IMR-90 (cell line): ENCODE results near the gene TGM2. TPM values are rescaled to one million over a fixed set of nuclear protein-coding genes. Genes with fewer than 3 reads are reported as not detected.
A peak's percentile ranks its signal among the peaks of the same experiment; 100 is the strongest.

ENCODE experiments used
- ATAC-seq: fragments of 200-7000 bp; cut with Tn5 transposase; 2 replicates; pipeline ENCODE4 v1.9.1; 2020; ENCODE audit warnings: low read depth, mild to moderate bottlenecking, moderate library complexity
- BruUV-seq: library from RNA; stranded (reverse); fragments of 400-500 nt; replicated peaks from 2 replicates; lab custom pipeline; 2021; lab: Mats Ljungman, UMichigan
- CTCF ChIA-PET: fragments of 300-600 bp; formaldehyde crosslinking; extraction: SDS; loops from one replicate; lab custom pipeline; 2021; ENCODE audit warnings: antibody characterized with exemption; lab: Yijun Ruan, JAX
- POLR2A ChIA-PET: fragments of 300-600 bp; sonication (Branson Sonifier 250); formaldehyde crosslinking; loops from one replicate; lab custom pipeline; 2022; ENCODE audit warnings: antibody characterized with exemption; ENCODE audit not compliant: unreplicated experiment; lab: Charles Lee
- DNase-seq: peaks from one replicate; pipeline ENCODE4 v3.0.0; 2013
- H2AFZ ChIP-seq: replicated peaks from 2 replicates; pipeline ENCODE3; 2013; ENCODE audit warnings: low read length, mild to moderate bottlenecking; ENCODE audit not compliant: poor library complexity
- H2AK5ac ChIP-seq: 2 replicates; pipeline ENCODE4 v1.6.1; 2013; ENCODE audit warnings: low read depth, low read length, inconsistent platforms
- H2AK9ac ChIP-seq: replicated peaks from 2 replicates; pipeline ENCODE3; 2013; ENCODE audit warnings: mild to moderate bottlenecking, low read depth, low read length, moderate library complexity; ENCODE audit not compliant: poor library complexity
- H2BK120ac ChIP-seq: 2 replicates; pipeline ENCODE4 v1.6.1; 2013; ENCODE audit warnings: low read depth, low read length, inconsistent platforms
- H2BK15ac ChIP-seq: 3 replicates; pipeline ENCODE4 v1.6.1; 2013; ENCODE audit warnings: low read depth, low read length, inconsistent platforms
- H2BK20ac ChIP-seq: 2 replicates; pipeline ENCODE4 v1.6.1; 2013; ENCODE audit warnings: low read depth, mild to moderate bottlenecking, inconsistent platforms, low read length, moderate library complexity
- H2BK5ac ChIP-seq: 2 replicates; pipeline ENCODE4 v1.6.1; 2013; ENCODE audit warnings: mild to moderate bottlenecking, low read depth, low read length, inconsistent platforms; ENCODE audit not compliant: poor library complexity, severe bottlenecking
- H3K14ac ChIP-seq: replicated peaks from 2 replicates; pipeline ENCODE4 v1.6.1; 2013; ENCODE audit warnings: low read depth, low read length, inconsistent platforms
- H3K18ac ChIP-seq: 2 replicates; pipeline ENCODE4 v1.6.1; 2013; ENCODE audit warnings: low read depth, low read length, control low read depth
- H3K23ac ChIP-seq: 2 replicates; pipeline ENCODE4 v1.6.1; 2013; ENCODE audit warnings: low read depth, low read length, inconsistent platforms
- H3K27ac ChIP-seq: 2 replicates; pipeline ENCODE4 v1.5.1; 2013; ENCODE audit warnings: mild to moderate bottlenecking, control low read depth, low read length; ENCODE audit not compliant: insufficient read depth
- H3K27me3 ChIP-seq: 2 replicates; pipeline ENCODE4 v1.6.1; 2013; ENCODE audit warnings: low read length; ENCODE audit not compliant: control insufficient read depth, insufficient read depth
- H3K36me3 ChIP-seq: 2 replicates; pipeline ENCODE4 v1.6.1; 2013; ENCODE audit warnings: low read length, mixed read lengths; ENCODE audit not compliant: control insufficient read depth, insufficient read depth
- H3K4ac ChIP-seq: 2 replicates; pipeline ENCODE4 v1.6.1; 2013; ENCODE audit warnings: low read depth, low read length, inconsistent platforms
- H3K4me1 ChIP-seq: 2 replicates; pipeline ENCODE4 v1.6.1; 2013; ENCODE audit warnings: low read length, mixed read lengths; ENCODE audit not compliant: control insufficient read depth, insufficient read depth
- H3K4me2 ChIP-seq: 2 replicates; pipeline ENCODE4 v1.6.1; 2013; ENCODE audit warnings: low read depth, mild to moderate bottlenecking, control low read depth, low read length, moderate library complexity
- H3K4me3 ChIP-seq: 2 replicates; pipeline ENCODE4 v1.5.1; 2013; ENCODE audit warnings: low read depth, mild to moderate bottlenecking, control low read depth, low read length, moderate library complexity; ENCODE audit not compliant: insufficient read depth
- H3K56ac ChIP-seq: 2 replicates; pipeline ENCODE4 v1.6.1; 2013; ENCODE audit warnings: low read length, inconsistent platforms; ENCODE audit not compliant: insufficient read depth; ENCODE audit errors: extremely low read depth
- H3K79me1 ChIP-seq, 2 experiments: 2 replicates each; pipeline ENCODE4 v1.6.1; 2013; ENCODE audit warnings: low read length in 2 of 2, inconsistent platforms in 1 of 2, low read depth in 1 of 2
- H3K9ac ChIP-seq: 2 replicates; pipeline ENCODE4 v1.6.1; 2013; ENCODE audit warnings: low read depth, low read length, control low read depth
- H3K9me1 ChIP-seq: 2 replicates; pipeline ENCODE4 v1.6.1; 2013; ENCODE audit warnings: low read length, inconsistent platforms; ENCODE audit not compliant: insufficient read depth
- H3K9me3 ChIP-seq: 2 replicates; pipeline ENCODE4 v1.6.1; 2013; ENCODE audit warnings: low read length; ENCODE audit not compliant: control insufficient read depth, insufficient read depth
- H4K20me1 ChIP-seq: 2 replicates; pipeline ENCODE4 v1.6.1; 2013; ENCODE audit warnings: low read length, inconsistent platforms; ENCODE audit not compliant: insufficient read depth
- H4K5ac ChIP-seq: 2 replicates; pipeline ENCODE4 v1.6.1; 2013; ENCODE audit warnings: mild to moderate bottlenecking, low read depth, low read length, control low read depth
- H4K8ac ChIP-seq, 2 experiments: 2 replicates each; pipeline ENCODE4 v1.6.1; 2013; ENCODE audit warnings: low read depth in 2 of 2, low read length in 2 of 2, control low read depth in 1 of 2, inconsistent platforms in 1 of 2
- H4K91ac ChIP-seq: 2 replicates; pipeline ENCODE4 v1.6.1; 2013; ENCODE audit warnings: low read depth, low read length, inconsistent platforms; ENCODE audit not compliant: insufficient read depth
- BHLHE40 ChIP-seq: fragments of 150-350 bp; IDR thresholded peaks from 2 replicates; pipeline ENCODE4 v1.6.1; 2016; ENCODE audit warnings: mild to moderate bottlenecking, low read depth, low read length
- CEBPB ChIP-seq: IDR thresholded peaks from 2 replicates; pipeline ENCODE4 v1.6.1; 2012; ENCODE audit warnings: low read depth, low read length, improper control_type of control experiment
- CHD1 ChIP-seq: IDR thresholded peaks from 2 replicates; pipeline ENCODE4 v1.6.1; 2012; ENCODE audit warnings: low read depth, low read length, improper control_type of control experiment
- FOS ChIP-seq: fragments of 150-350 bp; IDR thresholded peaks from 2 replicates; pipeline ENCODE4 v1.6.1; 2016; ENCODE audit warnings: low read depth, low read length
- MAFK ChIP-seq: IDR thresholded peaks from 2 replicates; pipeline ENCODE4 v1.6.1; 2012; ENCODE audit warnings: low read depth, low read length, improper control_type of control experiment
- MXI1 ChIP-seq: IDR thresholded peaks from 2 replicates; pipeline ENCODE4 v1.6.1; 2012; ENCODE audit warnings: low read depth, mild to moderate bottlenecking, low read length, moderate library complexity, borderline replicate concordance
- NFE2L2 ChIP-seq: fragments of 150-350 bp; IDR thresholded peaks from 2 replicates; pipeline ENCODE4 v1.6.1; 2016; ENCODE audit warnings: low read depth, mild to moderate bottlenecking, low read length
- POLR2A ChIP-seq: IDR thresholded peaks from 2 replicates; pipeline ENCODE4 v1.6.1; 2012; ENCODE audit warnings: mild to moderate bottlenecking, low read depth, low read length
- RAD21 ChIP-seq: IDR thresholded peaks from 2 replicates; pipeline ENCODE4 v1.6.1; 2012; ENCODE audit warnings: low read length, improper control_type of control experiment
- RCOR1 ChIP-seq: IDR thresholded peaks from 2 replicates; pipeline ENCODE4 v1.6.1; 2012; ENCODE audit warnings: mild to moderate bottlenecking, low read length, improper control_type of control experiment; ENCODE audit not compliant: insufficient replicate concordance
- RFX5 ChIP-seq: IDR thresholded peaks from 2 replicates; pipeline ENCODE4 v1.8.0; 2012; ENCODE audit warnings: low read depth, mild to moderate bottlenecking, low read length, moderate library complexity
- SMC3 ChIP-seq: fragments of 150-350 bp; IDR thresholded peaks from 2 replicates; pipeline ENCODE4 v1.6.1; 2016; ENCODE audit warnings: low read depth, mild to moderate bottlenecking, antibody characterized with exemption, low read length, moderate library complexity
- WGBS, 2 experiments: methylation state at CpG; one replicate each; pipeline versions ENCODE4 v1.1.5 to v1.1.7; 2013; ENCODE audit warnings: missing lambda C conversion rate in 2 of 2; ENCODE audit not compliant: insufficient read length in 1 of 2; ENCODE audit errors: extremely low coverage in 2 of 2; 5-methylcytosine and 5-hydroxymethylcytosine counted together
- dilution Hi-C: fragments of 300-500 bp; cut with HindIII; formaldehyde crosslinking; loops from one replicate; pipeline ENCODE4 v1.14.3; 2018; ENCODE audit warnings: low sequenced_read_pairs; ENCODE audit not compliant: unreplicated experiment
- in situ Hi-C: fragments of 300-500 bp; cut with MboI; formaldehyde crosslinking; loops from 3 replicates; pipeline ENCODE4 v1.14.3; 2019; ENCODE audit warnings: low sequenced_read_pairs, inconsistent platforms, mixed read lengths
- intact Hi-C: fragments of 100-400 bp; cut with micrococcal nuclease; formaldehyde crosslinking; loops from 2 replicates; pipeline ENCODE4 v1.10.0; 2022
- polyA plus RNA-seq, 3 experiments: library from polyadenylated mRNA; depleted of rRNA; stranded (reverse); fragments of >200 nt; gene quantifications; 2 replicates each; pipeline ENCODE4 v1.2.3, GENCODE V29; 2012; ENCODE audit warnings: low replicate concordance in 1 of 3
- total RNA-seq: library from RNA; depleted of rRNA; stranded (reverse); fragments of >200 nt; gene quantifications from 2 replicates; pipeline ENCODE4 v1.2.3, GENCODE V29; 2012
- TF ChIP-seq, protein P1 (sequence below): conservative IDR thresholded peaks from 2 replicates; pipeline ENCODE4 v1.5.1; 2012; ENCODE audit warnings: mild to moderate bottlenecking, low read depth, low read length, improper control_type of control experiment
- TF ChIP-seq, protein P2 (sequence below): fragments of 150-350 bp; IDR thresholded peaks from 2 replicates; pipeline ENCODE4 v1.6.1; 2017; ENCODE audit warnings: mild to moderate bottlenecking, antibody characterized with exemption, low read length, low read depth
- TF ChIP-seq, protein P3 (sequence below): fragments of 150-350 bp; IDR thresholded peaks from 2 replicates; pipeline ENCODE4 v1.6.1; 2016; ENCODE audit warnings: low read depth, mild to moderate bottlenecking, low read length, moderate library complexity, borderline replicate concordance

Gene TGM2
- total and polyA plus RNA-seq, 2 of the 4 experiments (the other 2 are of a cell fraction) = 239 to 268 TPM

DNA sequence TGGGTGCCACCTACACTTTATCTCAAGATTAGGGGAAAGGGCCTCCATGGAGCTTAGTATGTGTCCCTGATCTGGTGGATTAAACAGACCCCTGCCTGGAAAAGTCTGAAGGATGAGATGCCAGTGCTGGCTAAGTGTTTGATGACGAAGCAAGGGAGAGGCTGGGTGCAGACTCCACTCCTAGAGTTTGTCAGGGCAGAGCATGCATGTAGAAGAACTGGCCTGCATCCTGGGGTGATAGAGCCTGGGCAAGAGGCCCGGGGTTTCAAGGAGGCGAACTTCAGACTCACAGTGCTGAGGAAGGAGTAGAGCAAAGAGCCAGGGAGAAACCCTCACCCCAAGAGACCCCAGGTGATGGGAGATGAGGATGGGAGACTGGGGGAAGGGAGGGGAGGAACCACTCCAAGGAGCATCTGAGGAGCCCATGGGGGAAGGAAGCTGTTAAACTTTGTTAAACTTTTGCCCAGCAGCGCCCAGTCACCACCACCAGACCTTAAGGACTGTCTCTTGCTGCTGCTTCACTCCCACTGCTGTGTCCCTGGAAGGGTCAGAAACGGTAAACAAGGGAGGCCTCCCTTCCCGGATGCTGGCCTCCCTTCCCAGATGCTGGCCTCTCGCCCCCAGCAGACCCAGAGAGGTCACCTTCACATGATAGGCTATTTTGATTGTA lies 69.9 kb downstream of the TGM2 start:
- H3K23ac ChIP-seq = peak overlapping the region; percentile 77; the same call in 1 of the 2 replicates
- peak overlapping the region; percentile 13; the same call in 1 of the 2 replicates for H3K56ac ChIP-seq
- peak overlapping the region; percentile 86 for H2BK20ac ChIP-seq
- H2BK15ac ChIP-seq = peak overlapping the region; percentile 91
- peaks cover 7% of the 10 kb centered on the region for H3K36me3 ChIP-seq
- peaks cover 6 to 31% of the 10 kb centered on the region in 2 experiments for H3K79me1 ChIP-seq
- no peak for ATAC-seq
- H4K5ac ChIP-seq = peak overlapping the region; percentile 25
- H2AK5ac ChIP-seq = peak overlapping the region; percentile 54
- dilution Hi-C loops = no loop called here
- H3K9me1 ChIP-seq = peaks cover 21% of the 10 kb centered on the region
- H3K27me3 ChIP-seq = no peaks in the 10 kb centered on the region
- ChIA-PET POLR2A (no interaction called here), CTCF (no interaction called here)
- no CpG with 5 or more reads among the region's 7 CpGs for WGBS, 2 experiments
- DNase-seq = no peak
- in situ Hi-C loops = no loop called here
- peak overlapping the region; percentile 54 for H3K27ac ChIP-seq
- BruUV-seq = no TSS peak
- peak overlapping the region; percentile 86 for H4K91ac ChIP-seq
- peak overlapping the region; percentile 68 for H2BK5ac ChIP-seq
- H4K20me1 ChIP-seq = no peaks in the 10 kb centered on the region
- H2AK9ac ChIP-seq = peak overlapping the region; percentile 87
- H4K8ac ChIP-seq = peak overlapping the region; percentile 46 to 85
- peak overlapping the region; percentile 86 for H3K4ac ChIP-seq
- peak overlapping the region; percentile 73 for H3K14ac ChIP-seq
- no peak overlapping the region for H3K4me2 ChIP-seq
- no peak overlapping the region for H3K4me3 ChIP-seq
- intact Hi-C loops = no loop called here
- H3K9me3 ChIP-seq = no peaks in the 10 kb centered on the region
- peaks cover 16% of the 10 kb centered on the region for H3K4me1 ChIP-seq
- peak overlapping the region; percentile 81 for H3K18ac ChIP-seq
- H2BK120ac ChIP-seq = peak overlapping the region; percentile 75
- peak overlapping the region; percentile 12 for H2AFZ ChIP-seq
- peak overlapping the region; percentile 6; the same call in 1 of the 2 replicates for H3K9ac ChIP-seq
- TF ChIP-seq CHD1 (no peak), NFE2L2 (no peak), MXI1 (no peak), RCOR1 (no peak), FOS (no peak), POLR2A (no peak), MAFK (no peak), RAD21 (no peak), RFX5 (no peak), CEBPB (no peak), SMC3 (no peak), BHLHE40 (no peak)
- TF ChIP-seq, protein P1, sequence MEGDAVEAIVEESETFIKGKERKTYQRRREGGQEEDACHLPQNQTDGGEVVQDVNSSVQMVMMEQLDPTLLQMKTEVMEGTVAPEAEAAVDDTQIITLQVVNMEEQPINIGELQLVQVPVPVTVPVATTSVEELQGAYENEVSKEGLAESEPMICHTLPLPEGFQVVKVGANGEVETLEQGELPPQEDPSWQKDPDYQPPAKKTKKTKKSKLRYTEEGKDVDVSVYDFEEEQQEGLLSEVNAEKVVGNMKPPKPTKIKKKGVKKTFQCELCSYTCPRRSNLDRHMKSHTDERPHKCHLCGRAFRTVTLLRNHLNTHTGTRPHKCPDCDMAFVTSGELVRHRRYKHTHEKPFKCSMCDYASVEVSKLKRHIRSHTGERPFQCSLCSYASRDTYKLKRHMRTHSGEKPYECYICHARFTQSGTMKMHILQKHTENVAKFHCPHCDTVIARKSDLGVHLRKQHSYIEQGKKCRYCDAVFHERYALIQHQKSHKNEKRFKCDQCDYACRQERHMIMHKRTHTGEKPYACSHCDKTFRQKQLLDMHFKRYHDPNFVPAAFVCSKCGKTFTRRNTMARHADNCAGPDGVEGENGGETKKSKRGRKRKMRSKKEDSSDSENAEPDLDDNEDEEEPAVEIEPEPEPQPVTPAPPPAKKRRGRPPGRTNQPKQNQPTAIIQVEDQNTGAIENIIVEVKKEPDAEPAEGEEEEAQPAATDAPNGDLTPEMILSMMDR = no peak
- TF ChIP-seq, protein P2, sequence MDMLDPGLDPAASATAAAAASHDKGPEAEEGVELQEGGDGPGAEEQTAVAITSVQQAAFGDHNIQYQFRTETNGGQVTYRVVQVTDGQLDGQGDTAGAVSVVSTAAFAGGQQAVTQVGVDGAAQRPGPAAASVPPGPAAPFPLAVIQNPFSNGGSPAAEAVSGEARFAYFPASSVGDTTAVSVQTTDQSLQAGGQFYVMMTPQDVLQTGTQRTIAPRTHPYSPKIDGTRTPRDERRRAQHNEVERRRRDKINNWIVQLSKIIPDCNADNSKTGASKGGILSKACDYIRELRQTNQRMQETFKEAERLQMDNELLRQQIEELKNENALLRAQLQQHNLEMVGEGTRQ = no peak
- TF ChIP-seq, protein P3, sequence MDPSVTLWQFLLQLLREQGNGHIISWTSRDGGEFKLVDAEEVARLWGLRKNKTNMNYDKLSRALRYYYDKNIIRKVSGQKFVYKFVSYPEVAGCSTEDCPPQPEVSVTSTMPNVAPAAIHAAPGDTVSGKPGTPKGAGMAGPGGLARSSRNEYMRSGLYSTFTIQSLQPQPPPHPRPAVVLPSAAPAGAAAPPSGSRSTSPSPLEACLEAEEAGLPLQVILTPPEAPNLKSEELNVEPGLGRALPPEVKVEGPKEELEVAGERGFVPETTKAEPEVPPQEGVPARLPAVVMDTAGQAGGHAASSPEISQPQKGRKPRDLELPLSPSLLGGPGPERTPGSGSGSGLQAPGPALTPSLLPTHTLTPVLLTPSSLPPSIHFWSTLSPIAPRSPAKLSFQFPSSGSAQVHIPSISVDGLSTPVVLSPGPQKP = no peak
